GM18907 (cell line): ENCODE results near the gene TEAD1.

Experiments used
- ATAC-seq: cut with Tn5 transposase; IDR thresholded peaks from one replicate; pipeline ENCODE4 v1.9.1; 2021; ENCODE audit warnings: mild to moderate bottlenecking, moderate library complexity; ENCODE audit not compliant: unreplicated experiment

Gene TEAD1

DNA sequence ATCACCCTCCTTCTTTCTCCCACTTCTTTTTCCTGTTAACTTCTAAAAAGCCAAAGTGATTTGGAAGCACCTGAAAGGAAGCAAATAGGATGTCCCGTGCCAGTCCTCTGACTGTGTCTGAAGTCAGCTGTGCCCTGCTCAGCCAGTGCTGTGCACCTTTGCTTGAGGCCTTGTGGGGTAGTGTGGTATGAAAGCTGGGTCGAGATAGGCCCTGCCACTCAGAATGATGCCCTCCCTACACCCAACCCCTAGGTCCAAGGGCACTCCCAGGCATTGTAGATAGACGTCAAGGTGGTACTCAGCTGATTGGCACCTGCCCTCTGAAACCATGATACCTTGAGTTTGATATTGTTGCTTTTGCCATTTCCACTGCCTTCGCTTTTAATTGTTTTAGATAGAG, 251.3 kb downstream of the TEAD1 start:
- ATAC-seq = no peak

DNA sequence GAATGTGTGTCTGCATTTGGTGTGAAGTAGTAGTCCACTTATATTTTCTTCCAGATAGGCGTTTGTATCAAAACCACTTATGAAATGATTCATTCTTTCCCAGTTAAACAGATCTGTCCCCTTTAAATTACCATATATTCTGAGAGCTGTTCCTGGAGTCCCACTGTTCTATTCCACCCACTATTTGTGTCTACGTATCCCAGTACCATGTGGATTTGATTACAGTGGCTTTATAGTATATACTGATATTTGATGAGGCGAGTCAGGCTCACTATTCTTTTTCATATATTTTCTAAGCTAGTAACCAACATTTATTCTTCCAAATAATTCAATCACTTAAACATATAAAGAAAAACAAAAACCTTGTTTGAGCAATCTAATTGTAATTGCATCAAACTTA, 253.0 kb downstream of the TEAD1 start:
- ATAC-seq = no peak

- no peak for ATAC-seq
Measured at GRCh38 chr11:12927886-12928285, 253.7 kb downstream of the TEAD1 start.

DNA sequence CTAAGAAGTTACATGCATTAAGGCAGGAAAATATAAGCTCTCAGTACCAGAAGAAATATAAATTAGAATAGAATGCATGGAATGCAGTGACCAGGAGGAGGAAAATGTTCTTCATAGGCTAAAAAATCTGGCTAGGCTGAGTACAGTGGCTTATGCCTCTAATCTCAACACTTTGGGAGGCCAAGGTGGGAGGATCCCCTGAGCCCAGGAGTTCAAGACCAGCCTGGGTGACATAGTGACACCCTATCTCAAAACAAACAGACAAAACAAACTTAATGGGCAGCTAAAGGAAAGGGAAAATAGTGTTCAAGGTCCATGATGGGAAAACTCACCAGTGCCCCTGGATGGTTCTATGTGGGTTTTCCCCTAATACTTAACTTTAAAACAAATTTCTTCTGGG, 256.6 kb downstream of the TEAD1 start:
- no peak for ATAC-seq

- no peak for ATAC-seq
Measured at GRCh38 chr11:12932485-12932884, 258.3 kb downstream of the TEAD1 start.

- no peak for ATAC-seq
Measured at GRCh38 chr11:12936200-12936599, 262.0 kb downstream of the TEAD1 start.

DNA sequence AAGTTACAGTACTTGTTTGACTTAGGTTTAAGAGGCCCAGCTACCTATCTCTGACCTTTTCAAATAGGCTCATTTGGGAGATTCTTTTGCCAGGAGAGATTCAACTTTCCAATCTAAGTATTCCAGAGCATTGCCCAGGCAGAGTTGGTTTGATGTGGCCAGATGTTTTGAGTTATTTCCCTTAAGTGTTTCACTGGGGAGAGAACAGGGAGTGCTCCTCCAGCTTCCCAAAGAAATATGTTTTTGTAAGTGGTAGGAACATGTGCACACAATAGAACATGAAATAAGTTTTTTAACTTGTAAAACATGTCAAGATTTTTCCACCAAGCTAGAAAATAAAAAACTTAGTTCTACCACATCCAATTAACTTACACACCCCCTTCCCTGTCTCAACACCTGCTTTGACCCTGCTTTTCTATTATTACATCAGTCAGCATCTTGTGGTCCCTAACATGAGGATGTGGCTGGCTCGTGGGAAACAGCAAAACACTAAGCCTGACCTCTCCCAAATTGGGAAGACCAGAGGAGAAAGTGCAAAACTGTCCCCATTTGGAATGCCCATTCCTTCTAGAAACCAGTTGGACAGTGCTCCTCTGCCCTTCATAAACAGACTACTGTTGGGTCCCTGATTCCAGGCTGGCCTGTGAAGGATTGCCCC, 264.5 kb downstream of the TEAD1 start:
- no peak for ATAC-seq

DNA sequence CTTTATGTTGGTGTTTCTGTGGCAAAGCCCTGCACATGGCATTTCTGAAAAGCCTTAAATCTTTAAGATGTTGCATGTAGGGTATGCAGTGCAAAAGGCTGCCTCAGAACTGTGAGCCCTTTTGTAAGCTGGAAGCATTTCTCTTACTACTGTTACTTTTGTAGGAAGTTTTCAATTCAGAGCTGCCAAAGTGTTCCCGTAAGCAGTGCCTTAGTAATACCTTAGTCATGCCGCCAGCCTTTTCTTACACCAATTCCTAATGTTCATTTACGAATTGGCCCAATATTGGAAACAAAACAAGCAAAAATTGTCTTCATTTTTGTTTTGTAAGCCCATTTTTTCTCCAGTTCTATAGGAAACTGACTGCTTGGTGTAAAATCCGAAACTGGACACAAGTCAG, 267.4 kb downstream of the TEAD1 start:
- no peak for ATAC-seq

GRCh38 chr11:12942157-12942556, 267.9 kb downstream of the TEAD1 start:
- ATAC-seq = no peak

GRCh38 chr11:12943311-12943710, 269.1 kb downstream of the TEAD1 start:
- no peak for ATAC-seq

DNA sequence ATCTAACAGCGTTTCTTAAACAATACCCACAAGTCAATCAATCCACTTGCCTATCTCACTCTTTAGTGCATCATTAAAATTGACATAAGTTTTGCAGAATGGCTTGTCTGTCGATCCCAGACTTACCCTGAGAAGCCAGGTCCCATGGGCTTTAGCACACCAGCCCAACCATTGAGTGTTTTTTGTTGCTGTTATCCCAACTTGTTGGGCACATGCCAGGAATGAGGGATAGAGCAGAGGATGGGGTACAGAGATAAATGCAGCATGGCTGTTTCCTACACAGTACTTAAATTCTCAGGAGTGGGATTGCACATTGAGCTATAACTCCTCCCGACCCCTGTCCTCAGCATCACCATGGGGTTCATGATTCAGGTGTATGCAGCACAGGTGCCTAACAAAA, 270.7 kb downstream of the TEAD1 start:
- no peak for ATAC-seq

GRCh38 chr11:12949453-12949852, 275.2 kb downstream of the TEAD1 start:
- no peak for ATAC-seq

DNA sequence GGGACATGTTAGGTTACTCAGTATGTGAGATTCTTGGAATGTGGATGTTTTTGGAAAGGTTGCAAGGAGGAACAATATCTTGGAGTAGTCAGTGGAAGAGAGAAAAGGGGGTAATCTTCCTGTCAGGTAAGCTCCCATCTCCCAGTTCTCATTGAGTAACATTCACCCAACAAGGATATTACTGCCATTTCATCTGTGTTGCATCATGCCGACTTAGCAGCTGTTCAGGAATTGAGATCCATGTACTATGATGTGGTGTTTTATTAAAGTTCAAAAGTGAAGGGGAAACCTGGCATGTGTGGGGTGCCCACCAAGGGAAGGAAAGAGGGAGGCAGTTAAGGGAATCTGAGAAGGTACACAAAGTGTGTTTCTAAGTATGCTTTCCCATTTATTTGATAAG, 276.4 kb downstream of the TEAD1 start:
- ATAC-seq = no peak

GRCh38 chr11:12951376-12951775, 277.2 kb downstream of the TEAD1 start:
- no peak for ATAC-seq

- no peak for ATAC-seq
Measured at GRCh38 chr11:12952094-12952493, 277.9 kb downstream of the TEAD1 start.

DNA sequence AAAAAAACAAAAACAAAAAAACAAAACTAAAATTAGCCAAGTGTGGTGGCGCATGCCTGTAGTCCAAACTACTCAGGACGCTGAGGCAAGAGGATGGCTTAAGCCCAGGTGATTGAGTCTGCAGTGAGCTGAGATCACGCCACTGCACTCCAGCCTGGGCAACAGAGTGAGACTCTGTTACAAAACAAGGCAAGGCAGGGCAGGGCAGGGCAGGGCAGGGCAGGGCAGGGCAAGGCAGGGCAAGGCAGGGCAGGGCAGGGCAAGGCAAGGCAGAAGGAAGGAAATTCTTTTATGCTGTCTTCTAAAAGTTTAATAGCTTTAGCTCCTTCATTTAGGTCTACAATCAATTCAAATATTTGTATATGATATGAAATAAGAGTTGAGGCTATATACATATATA, 284.8 kb downstream of the TEAD1 start:
- no peak for ATAC-seq

DNA sequence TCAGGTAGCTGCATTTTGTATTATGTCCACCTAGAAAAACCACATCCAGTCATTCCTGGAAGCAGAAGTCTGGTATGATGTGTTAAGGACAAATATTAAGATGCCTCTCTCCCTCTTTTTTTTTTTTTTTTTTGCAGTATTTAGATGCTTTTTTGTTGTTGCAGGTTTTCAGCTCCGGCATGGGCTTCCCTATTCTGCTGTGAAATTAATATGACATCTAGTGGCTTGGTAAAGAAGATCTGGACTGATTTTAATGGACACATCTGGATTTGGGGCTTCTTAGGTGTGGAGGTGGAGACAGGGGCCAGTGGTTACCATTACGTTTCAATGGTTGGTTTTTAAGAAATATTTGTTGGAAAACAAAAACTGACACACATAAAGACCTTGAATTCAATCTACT, 287.4 kb downstream of the TEAD1 start:
- ATAC-seq = no peak

- no peak for ATAC-seq
Measured at GRCh38 chr11:12962306-12962705, 288.1 kb downstream of the TEAD1 start.

DNA sequence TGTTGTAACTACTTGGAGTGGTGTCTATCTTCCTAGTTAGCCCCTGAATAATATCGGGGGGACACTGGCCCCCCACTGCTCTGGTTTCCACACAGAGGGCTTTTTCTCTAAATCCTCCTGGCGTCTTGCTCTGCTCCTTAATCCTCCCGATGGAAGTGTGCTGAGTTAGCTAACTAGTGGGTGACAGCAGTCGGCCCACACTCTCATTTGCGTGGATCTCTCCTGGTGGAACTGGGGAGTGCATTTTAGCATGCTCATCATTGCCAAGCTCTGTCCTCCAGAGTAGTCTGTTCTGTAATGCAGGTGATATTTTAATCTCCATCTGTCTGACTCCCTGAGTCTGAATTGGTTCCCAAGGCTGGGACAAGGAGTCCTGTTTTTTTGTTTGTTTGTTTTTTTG, 288.8 kb downstream of the TEAD1 start:
- ATAC-seq = no peak

DNA sequence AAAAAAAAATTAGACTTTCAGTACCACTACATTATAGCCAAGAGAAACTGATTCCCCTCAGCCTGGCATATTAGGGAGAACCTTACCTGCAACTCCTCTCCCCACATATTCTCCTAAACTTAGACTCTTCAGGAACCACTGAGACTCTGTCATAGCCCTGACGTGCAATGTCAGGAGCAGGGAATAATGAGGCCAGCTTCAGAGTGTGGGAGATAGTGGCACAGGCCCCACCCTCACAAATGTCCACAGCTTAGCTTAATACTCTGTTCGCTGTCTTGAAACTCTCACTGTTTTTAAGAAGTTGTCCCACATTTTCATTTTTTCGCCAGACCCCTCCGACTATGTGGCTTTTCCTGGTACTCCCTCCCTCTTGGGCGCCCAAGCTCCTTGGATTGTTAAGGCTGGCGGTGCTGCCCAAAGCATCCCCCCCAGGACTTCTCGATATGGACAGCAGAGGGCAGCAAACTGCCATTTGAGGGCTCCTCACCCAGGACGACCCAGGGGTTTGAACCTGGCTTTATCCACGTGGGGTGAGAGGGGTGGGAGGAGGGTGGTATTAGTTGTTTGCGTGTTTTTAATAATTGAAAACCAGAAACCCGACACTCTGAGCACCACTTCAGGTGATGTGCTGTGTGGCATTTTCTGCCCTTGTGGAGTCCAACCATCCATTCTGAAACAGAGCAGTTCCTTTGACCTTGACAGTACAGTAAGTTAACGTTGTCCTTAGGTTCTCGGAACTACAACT, 289.7 kb downstream of the TEAD1 start:
- ATAC-seq = peak; percentile 72

DNA sequence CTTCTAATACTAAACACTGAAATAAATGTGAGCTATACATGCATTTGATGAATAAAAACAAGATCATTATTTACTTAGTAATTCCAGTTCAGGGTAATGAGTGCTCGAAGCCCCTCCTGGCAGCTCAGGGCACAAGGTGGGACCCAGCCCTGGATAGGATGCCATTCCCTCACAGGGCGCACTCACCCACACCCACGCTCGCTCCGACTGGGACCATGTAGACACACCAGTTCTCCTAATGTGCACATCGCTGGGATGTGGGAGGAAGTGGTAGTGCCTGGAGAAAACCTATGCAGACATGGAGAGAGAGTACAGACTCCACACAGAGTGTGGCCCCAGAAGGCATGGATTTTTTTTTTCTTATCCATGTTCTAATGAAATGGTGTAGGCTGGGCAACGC, 290.4 kb downstream of the TEAD1 start:
- no peak for ATAC-seq

DNA sequence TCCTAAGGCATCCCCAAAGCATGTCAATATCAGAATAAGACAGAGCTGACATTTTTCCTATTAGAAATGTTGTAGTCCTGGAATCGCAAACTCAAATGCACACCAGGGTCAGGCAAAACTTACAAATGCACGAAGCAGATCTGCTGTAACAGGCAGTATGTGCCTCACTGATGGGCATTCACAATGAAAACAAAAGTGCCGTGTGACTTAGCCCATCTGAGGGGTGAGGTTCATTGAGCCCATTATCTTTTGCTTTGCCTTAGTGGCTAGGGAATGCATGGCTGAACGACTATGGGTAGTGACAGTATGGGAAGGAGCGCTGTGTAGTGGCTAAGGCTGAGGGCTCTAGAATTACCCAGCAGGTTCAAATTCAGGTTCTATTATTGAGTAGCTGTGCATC, 291.8 kb downstream of the TEAD1 start:
- no peak for ATAC-seq

GRCh38 chr11:12968101-12968500, 293.9 kb downstream of the TEAD1 start:
- no peak for ATAC-seq
